Esophagus mucosa (tissue), 1 donor: ENCODE data around the gene GFRA3. TPM values are rescaled to one million over a fixed set of nuclear protein-coding genes. Genes with fewer than 3 reads are reported as not detected.
A peak's percentile ranks its signal among the peaks of the same experiment; 100 is the strongest.

ENCODE experiments used
- ATAC-seq: fragments of 200-7000 bp; cut with Tn5 transposase; one replicate; pipeline ENCODE4 v1.9.1; 2020
- total RNA-seq: library from RNA; stranded (reverse); gene quantifications from one replicate; pipeline ENCODE4 v1.2.4, GENCODE V29; 2023
- donor health status: DM: yes; HTN: yes; CAD: no.

Gene GFRA3
- total RNA-seq, 1 donor from 2014 or later = not detected

GRCh38 chr5:138246334-138246733 is 28.1 kb downstream of the GFRA3 start:
- no peak for ATAC-seq

DNA sequence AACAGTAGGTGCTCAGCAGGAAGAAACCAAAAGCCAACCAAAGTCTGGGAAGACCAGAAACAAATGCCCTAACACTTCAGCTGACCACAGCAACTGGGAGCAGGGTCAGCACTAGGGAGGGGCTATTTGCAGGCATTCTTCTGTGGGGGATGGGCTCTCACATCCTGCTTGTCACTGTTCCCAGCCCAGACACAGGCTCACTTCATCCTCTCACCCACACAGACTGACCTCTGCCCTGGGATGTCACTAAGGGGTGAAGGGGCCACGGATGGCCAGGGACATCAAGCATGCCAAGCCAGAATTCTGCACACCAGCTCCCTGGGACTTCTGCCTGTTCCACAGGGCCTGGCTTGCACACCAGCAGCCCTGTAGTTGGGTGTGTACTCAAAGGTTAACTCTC is 28.7 kb downstream of the GFRA3 start:
- ATAC-seq = no peak

- ATAC-seq = no peak
Observed at GRCh38 chr5:138243794-138244193, 30.6 kb downstream of the GFRA3 start.

DNA sequence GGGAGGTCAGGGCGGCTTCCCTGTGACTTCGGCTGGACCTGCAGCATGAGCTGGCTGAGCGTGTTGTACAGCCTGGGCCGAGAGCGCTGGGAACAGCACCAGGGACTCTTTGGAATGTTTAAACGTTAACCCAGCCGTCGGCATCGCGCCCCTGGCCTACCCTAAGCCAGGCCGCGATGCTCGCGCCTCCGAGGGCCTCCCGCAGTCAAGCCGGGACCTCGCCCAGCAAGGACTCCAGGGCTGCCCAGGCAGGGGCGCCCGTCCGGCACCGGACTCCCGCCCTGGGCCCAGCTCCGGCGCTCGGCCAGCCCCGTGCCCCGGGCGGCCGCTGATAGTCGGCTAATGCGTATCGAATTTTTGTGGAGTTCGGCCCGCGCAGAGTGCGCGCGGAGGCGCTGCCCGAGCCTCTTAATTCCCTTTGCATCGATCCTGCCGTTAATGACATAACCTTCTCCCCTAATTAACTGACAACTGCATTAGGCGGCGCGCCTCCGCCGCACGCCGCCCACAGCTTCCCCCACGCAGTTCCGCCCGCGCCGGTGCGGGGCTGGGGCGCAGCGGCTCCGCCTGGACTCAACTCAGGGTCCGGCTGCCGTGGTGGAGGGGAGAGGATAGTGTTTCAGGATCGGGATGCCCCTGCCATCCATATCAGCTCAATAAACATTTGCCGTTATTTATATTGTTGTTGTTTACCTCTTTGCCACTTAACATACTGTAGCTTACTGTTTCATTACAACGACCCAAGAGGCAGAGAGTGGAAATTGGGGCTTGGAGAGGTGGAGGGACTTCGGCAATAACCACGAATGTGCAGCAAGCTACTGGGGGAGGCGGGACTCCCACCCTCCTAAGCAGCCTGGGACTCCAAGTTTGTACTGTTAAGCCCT is 32.5 kb downstream of the GFRA3 start:
- peak; percentile 33 for ATAC-seq

GRCh38 chr5:138240650-138241385 is 33.6 kb downstream of the GFRA3 start:
- no peak for ATAC-seq

DNA sequence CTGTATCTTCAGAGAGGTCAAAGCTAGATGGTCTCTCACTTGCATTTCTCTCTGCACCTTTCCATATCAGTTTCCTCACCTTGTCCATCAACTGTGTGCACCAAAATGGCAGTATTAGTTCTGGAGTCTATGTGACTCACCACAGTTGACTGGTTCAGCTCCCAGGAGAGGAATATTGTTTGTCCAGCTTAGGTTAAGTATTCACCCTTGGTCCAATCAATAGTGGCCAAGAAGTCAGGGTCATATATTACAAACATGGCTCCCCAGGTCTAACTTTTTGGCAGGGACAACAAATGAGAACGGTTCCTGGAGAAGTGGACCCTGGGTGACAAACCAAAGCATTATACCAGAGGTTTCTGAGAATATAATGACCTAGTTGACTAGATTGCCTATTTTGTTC is 36.4 kb downstream of the GFRA3 start:
- ATAC-seq = no peak

DNA sequence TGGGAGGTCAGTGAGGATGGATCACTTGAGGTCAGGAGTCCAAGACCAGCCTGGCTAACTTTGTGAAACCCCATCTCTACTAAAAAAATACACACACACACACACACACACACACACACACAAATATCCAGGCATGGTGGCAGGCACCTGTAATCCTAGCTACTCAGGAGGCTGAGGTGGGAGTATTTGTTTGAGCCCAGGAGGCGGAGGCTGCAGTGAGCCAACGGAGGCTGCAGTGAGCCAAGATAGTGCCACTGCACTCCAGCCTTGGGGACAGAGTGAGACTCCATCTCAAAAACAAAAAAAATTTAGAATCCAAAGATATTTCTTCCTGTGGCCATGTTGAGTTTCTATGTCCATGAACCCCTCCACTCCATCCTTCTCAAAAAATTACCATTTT is 39.8 kb downstream of the GFRA3 start:
- ATAC-seq = no peak

DNA sequence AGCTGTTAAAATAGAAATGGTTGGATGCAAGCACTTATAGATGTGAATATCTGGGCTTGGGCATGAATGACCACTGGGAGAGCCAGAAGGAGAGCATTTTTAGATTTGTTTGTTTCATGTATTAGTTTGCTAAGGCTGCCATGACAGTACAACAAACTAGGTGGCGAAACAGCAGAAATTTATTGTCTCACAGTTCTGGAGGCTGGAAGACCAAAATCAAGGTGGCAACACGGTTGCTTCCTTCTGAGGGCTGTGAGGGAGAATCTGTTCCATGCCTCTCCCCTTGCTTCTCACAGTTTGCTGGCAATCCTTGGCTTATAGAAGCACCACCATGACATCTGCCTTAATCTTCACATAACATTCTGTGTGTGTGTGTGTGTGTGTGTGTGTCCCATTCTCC is 41.1 kb downstream of the GFRA3 start:
- ATAC-seq = no peak

DNA sequence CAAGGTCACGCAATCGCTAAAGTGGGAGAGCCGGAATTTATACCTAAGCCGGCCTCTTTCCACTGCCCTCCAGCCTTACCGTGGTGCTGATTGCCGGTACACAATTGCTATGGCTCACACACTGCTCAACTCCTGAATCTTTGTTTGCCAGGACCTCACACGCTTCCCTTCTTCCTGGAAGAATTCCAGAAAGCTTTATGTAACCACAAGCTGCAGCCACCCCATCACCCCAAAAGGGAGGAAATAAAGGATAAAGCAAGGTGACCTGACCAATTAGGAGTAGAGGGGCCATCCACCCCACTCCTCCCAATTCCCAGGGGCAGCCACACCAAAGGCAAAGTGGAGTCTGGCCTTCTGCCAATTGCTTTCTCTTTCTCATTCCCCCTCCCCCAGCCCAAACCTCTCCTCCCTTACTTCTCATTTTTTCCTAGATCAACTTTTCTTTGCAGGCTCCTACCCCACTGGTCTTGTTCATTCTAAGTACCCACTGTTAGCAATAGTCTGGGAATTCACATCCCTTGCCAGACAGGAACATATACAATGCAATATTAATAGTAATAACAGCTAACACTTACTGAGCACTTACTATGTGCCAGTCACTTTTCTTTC is 43.3 kb downstream of the GFRA3 start:
- ATAC-seq = peak; percentile 52

GRCh38 chr5:138230261-138230660 is 44.2 kb downstream of the GFRA3 start:
- peak; percentile 28 for ATAC-seq

DNA sequence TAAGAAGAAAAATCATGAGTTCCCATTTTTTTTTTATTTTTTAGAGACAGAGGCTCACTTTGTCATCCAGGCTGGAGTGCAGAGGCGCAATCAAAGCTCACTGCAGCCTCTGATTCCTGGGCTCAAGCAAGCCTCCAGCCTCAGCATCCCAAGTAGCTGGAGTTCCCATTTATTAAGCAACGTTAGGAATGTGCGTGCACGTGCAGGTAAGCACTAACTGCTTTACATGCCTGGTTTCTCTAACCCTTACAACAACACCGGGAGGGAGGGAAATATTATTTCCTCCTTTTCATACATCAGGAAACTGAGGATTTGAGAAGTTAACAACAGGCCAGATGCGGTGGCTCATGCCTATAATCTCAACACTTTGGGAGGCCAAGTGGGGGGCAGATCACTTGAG is 45.0 kb downstream of the GFRA3 start:
- no peak for ATAC-seq

- ATAC-seq = no peak
Observed at GRCh38 chr5:138226910-138227309, 47.5 kb downstream of the GFRA3 start.

DNA sequence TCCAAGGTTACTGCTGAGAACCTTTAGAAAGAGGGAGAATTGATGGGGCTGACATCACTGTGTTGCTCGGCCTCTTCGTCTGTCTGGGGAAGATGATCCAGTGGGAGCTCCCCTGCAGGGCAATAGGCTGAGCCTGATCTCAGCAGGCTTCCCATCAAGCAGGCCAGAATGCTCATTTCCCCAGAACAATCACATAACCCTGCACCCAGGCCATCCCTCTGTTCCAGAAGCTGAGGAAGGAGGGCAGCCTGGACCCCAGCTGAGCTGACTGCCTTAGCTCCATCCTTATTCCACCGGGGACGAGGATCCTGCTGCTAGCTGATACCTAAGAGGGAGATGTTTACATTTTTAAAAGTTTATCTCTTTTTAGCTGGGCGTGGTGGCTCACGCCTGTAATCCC is 49.7 kb downstream of the GFRA3 start:
- ATAC-seq = no peak

DNA sequence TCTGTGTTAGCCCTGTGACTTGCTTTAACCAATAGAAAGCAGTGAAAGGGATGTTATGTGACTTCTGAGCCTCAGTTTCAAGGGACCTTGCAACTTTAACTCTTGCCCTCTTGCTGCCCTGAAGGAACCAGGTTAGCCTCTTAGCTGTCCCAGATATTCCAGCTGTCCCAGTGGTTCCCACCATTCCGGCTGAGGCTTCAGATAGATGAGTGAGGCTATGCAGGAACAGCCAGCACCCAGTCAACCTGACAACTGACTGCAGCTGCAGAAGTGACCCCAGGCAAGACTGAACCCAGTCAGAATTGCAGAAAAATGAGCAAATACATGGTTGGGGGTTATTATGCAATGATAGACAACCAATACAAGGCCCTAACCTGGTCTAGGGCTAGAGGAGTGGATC is 50.9 kb downstream of the GFRA3 start:
- no peak for ATAC-seq

- ATAC-seq = no peak
Observed at GRCh38 chr5:138216799-138217198, 57.6 kb downstream of the GFRA3 start.

GRCh38 chr5:138213161-138214029 is 61.0 kb downstream of the GFRA3 start, which contains the start of gene CDC23:
CDC23 (minus strand) TSS chr5:138213323; CDS start chr5:138213312, 11 bp downstream.
- peak; percentile 98 for ATAC-seq

GRCh38 chr5:138212828-138213160 is 61.6 kb downstream of the GFRA3 start:
- ATAC-seq = peak; percentile 54

DNA sequence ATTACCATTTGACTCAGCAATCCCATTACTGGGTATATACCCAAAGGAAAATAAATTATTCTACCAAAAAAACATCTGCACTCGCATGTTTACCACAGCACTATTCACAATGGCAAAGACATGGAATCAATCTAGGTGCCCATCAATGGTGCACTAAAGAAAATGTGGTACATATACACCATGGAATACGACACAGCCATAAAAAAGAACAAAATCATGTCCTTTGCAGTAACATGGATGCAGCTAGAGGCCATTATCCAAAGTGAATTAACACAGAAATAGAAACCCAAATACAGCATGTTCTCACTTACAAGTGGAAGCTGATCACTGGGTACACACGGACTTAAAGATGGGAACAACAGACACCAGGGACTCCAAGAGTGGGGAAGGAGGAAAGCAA is 63.4 kb downstream of the GFRA3 start:
- ATAC-seq = no peak
